Ovary (tissue), 9 donors: ENCODE measurements around the gene THTPA. TPM values are rescaled to one million over a fixed set of nuclear protein-coding genes. Genes with fewer than 3 reads are reported as not detected.
A peak's percentile ranks its signal among the peaks of the same experiment; 100 is the strongest.

Source experiments
- DNase-seq, 5 donors: peaks; one replicate each; pipeline ENCODE4 v3.0.0-alpha.2; 2019 to 2020
- H3K27ac ChIP-seq, 2 donors: fragments of 200-600 bp; one replicate each; pipeline versions ENCODE4 v1.5.1 to v1.8.0; 2019 to 2022
- H3K27me3 ChIP-seq: fragments of 200-600 bp; one replicate; pipeline ENCODE4 v1.8.0; 2022
- H3K36me3 ChIP-seq: fragments of 200-600 bp; sonication (generic); one replicate; pipeline ENCODE4 v1.5.1; 2019
- H3K4me1 ChIP-seq: one replicate; pipeline ENCODE4 v1.8.1; 2013; ENCODE audit warnings: mild to moderate bottlenecking, moderate library complexity; ENCODE audit not compliant: insufficient read depth
- H3K4me3 ChIP-seq: fragments of 200-600 bp; sonication (generic); one replicate; pipeline ENCODE4 v1.5.1; 2017
- H3K9me3 ChIP-seq, 2 donors: fragments of 200-600 bp in 1 of 2; sonication (generic) in 1 of 2; one replicate each; pipeline versions ENCODE4 v1.5.1 to v1.8.1; 2013 to 2019; ENCODE audit warnings: mild to moderate bottlenecking in 1 of 2, moderate library complexity in 1 of 2
- EP300 ChIP-seq: sonication (generic); formaldehyde crosslinking; IDR thresholded peaks from one replicate; pipeline ENCODE4 v1.6.1; 2017; ENCODE audit warnings: antibody characterized with exemption
- POLR2A ChIP-seq: fragments of 450-650 bp; IDR thresholded peaks from one replicate; pipeline ENCODE4 v1.6.1; 2017; ENCODE audit warnings: antibody characterized with exemption, mild to moderate bottlenecking, moderate library complexity
- WGBS, 3 donors: extraction: QIAGEN DNeasy Blood & Tissue Kit in 1 of 3; methylation state at CpG; one replicate each; pipeline versions ENCODE4 v1.1.5 to v1.1.7; 2013 to 2017; 5-methylcytosine and 5-hydroxymethylcytosine counted together
- intact Hi-C, 4 donors: fragments of 100-400 bp; cut with DNase I; formaldehyde crosslinking; loops; one replicate each; pipeline versions ENCODE4 v1.11.0 to v1.15.1; 2022 to 2023
- polyA plus RNA-seq, 2 donors: library from polyadenylated mRNA; stranded (reverse); fragments of 200-250 nt in 1 of 2; fragments of 350-450 nt in 1 of 2; fragmentation: Illumina TruSeq in 1 of 2; extraction: RNeasy Lipid Tissue Mini Kit (QIAGEN cat#74804) in 1 of 2; gene quantifications; one replicate each; pipeline ENCODE4 v1.2.3, GENCODE V29; 2013 to 2014
- total RNA-seq, 7 donors: library from RNA; depleted of rRNA in 2 of 7; stranded (reverse); fragments of >200 nt in 2 of 7; fragmentation: NEBNext Ultra II Directional in 3 of 7; extraction: Animal tissue kit (Norgen Biotek cat#: 25700) in 3 of 7; gene quantifications; one replicate each; pipeline versions ENCODE4 v1.1.0 to v1.2.4, GENCODE V29; 2016 to 2023
- TF ChIP-seq, protein P1 (sequence below), 3 donors: fragments of 450-650 bp in 2 of 3; fragments of 200-600 bp in 1 of 3; IDR thresholded peaks; one replicate each; pipeline versions ENCODE4 v1.5.1 to v1.8.0; 2016 to 2022; ENCODE audit warnings: antibody characterized with exemption in 3 of 3, mild to moderate bottlenecking in 1 of 3
- donor health status: DM: no; HTN: no; CAD: no; lungs with moderate emphysema.
- donor health status: DM: no; HTN: no; CAD: no.
- donor health status: Bipolar disorder and iron deficiency.
- donor health status: DM: yes; HTN: yes; CAD: no.
- donor health status: DM: no; HTN: no; CAD: no.
- donor health status: DM: yes; HTN: yes; CAD: no.

Gene THTPA
- total and polyA plus RNA-seq, 9 donors = 11.5 to 22.3 (median 19.4) TPM

DNA sequence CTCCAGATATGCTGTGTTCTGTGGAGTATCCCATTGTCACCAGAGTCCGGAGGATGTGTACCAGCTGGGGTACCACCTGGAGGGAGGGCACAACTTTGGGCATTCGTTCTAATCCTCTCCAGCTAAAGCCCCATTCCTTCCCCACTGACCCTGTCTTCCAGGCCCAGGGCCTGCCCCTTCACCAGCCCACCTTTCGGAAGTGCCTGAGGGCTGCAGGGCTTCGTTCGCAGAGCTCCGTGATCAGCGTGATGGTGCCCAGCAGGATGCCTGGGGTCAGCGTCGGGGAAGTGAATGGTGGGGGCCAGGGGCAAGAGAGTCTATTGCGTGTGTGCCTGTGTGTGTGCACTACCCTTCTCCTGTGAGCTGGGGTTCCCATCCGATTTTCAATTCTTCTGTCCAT lies 9.6 kb downstream of the THTPA start:
- 75 to 85% (median 81%) methylated on average over 11 of the region's 11 CpGs for WGBS, 3 donors
- no peak overlapping the region for H3K4me3 ChIP-seq
- intact Hi-C loops = loop anchor here in 1 of 4 donors (10.0 kb wide), 1 partner anchor 241 kb away; the partner anchor contains the start of gene PABPN1
- H3K36me3 ChIP-seq = no peaks in the 10 kb centered on the region
- H3K27ac ChIP-seq = no peak overlapping the region
- no peaks in the 10 kb centered on the region for H3K9me3 ChIP-seq
- TF ChIP-seq POLR2A (no peak), EP300 (no peak)
- TF ChIP-seq, protein P1, sequence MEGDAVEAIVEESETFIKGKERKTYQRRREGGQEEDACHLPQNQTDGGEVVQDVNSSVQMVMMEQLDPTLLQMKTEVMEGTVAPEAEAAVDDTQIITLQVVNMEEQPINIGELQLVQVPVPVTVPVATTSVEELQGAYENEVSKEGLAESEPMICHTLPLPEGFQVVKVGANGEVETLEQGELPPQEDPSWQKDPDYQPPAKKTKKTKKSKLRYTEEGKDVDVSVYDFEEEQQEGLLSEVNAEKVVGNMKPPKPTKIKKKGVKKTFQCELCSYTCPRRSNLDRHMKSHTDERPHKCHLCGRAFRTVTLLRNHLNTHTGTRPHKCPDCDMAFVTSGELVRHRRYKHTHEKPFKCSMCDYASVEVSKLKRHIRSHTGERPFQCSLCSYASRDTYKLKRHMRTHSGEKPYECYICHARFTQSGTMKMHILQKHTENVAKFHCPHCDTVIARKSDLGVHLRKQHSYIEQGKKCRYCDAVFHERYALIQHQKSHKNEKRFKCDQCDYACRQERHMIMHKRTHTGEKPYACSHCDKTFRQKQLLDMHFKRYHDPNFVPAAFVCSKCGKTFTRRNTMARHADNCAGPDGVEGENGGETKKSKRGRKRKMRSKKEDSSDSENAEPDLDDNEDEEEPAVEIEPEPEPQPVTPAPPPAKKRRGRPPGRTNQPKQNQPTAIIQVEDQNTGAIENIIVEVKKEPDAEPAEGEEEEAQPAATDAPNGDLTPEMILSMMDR (IDR thresholded peaks at IDR 0.05) = no peak
- H3K27me3 ChIP-seq = no peaks in the 10 kb centered on the region
- peak in 1 of 5 donors; percentile 34 for DNase-seq
- no peaks in the 10 kb centered on the region for H3K4me1 ChIP-seq

- H3K27me3 ChIP-seq = no peaks in the 10 kb centered on the region
- TF ChIP-seq EP300 (no peak), POLR2A (no peak)
- TF ChIP-seq, protein P1 (IDR thresholded peaks at IDR 0.05) = no peak
- DNase-seq = peak in 3 of 5 donors; percentile 36 to 41 (median 41)
- peak overlapping the region; percentile 73 for H3K4me3 ChIP-seq
- WGBS, 3 donors = 77 to 86% (median 83%) methylated on average over 10 of the region's 10 CpGs
- H3K4me1 ChIP-seq = no peaks in the 10 kb centered on the region
- intact Hi-C loops = loop anchor here in 1 of 4 donors (10.0 kb wide), 1 partner anchor 241 kb away; the partner anchor contains the start of gene PABPN1
- peak overlapping the region in 1 of 2 donors; percentile 81 for H3K27ac ChIP-seq
- H3K9me3 ChIP-seq = no peaks in the 10 kb centered on the region
- no peaks in the 10 kb centered on the region for H3K36me3 ChIP-seq
These were observed 10.2 kb downstream of the THTPA start for GRCh38 chr14:23566112-23566777.

- no peak for TF ChIP-seq POLR2A
- TF ChIP-seq, protein P1 (IDR thresholded peaks at IDR 0.05) = no peak
- no peak for TF ChIP-seq EP300
- H3K4me1 ChIP-seq = no peaks in the 10 kb centered on the region
- peak overlapping the region; percentile 75 to 81 for H3K27ac ChIP-seq
- H3K9me3 ChIP-seq = no peaks in the 10 kb centered on the region
- H3K4me3 ChIP-seq = peak overlapping the region; percentile 73
- DNase-seq = no peak
- intact Hi-C loops = loop anchor here in 1 of 4 donors (10.0 kb wide), 1 partner anchor 242 kb away; the partner anchor contains the start of gene PABPN1
- no peaks in the 10 kb centered on the region for H3K27me3 ChIP-seq
- no peaks in the 10 kb centered on the region for H3K36me3 ChIP-seq
- 4 to 9% (median 6%) methylated on average over 5 of the region's 5 CpGs for WGBS, 3 donors
These were observed 10.7 kb downstream of the THTPA start for GRCh38 chr14:23566778-23567185.

DNA sequence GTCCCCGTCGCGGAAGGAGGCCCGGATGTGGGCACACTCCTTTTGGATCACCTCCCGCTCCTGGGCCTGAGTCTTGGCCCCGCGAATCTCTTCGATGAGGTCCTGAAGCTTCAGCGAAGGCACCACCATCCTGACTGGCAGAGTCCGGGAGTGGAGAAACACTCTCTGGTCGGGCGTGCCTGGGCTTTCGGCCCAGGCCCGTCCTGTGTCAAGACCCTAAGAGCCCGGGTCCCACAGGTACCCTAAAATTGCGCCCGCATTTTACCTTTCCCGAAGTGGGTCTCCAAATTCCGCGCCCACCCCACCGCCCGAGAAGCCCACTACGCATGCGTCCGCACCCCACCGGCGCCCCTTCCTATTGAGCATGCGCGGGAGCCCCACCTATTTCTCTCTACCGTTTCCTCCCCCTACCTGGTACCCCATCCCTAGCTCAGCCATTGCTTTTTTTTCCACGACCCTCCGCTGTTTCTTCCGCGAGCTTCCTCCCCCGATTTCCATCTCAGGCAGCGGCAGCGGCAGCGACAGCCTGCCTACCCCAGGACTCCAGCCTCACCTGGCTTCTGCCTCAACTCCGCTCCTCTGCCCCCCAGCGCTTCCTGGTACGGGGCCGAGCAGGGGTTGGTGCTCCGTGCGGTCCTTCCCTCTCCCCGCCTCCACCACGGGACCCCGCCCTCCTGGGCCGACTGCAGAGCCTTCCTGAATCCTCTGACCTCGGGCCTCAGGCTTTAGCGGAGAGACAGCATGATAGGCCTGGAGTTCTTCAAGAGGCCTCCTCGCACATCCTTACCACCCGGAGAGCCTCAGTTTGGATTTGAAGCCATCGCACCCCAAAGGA lies 11.3 kb downstream of the THTPA start, which contains the start of gene AP1G2:
Gene AP1G2 (minus strand): TSS at position 606 of the 835 bp plus-strand sequence. CDS start 477 bp downstream, at position 129.
- DNase-seq = peak; percentile 92 to 95 (median 92)
- no peaks in the 10 kb centered on the region for H3K9me3 ChIP-seq
- H3K4me1 ChIP-seq = no peaks in the 10 kb centered on the region
- no peaks in the 10 kb centered on the region for H3K36me3 ChIP-seq
- no peaks in the 10 kb centered on the region for H3K27me3 ChIP-seq
- intact Hi-C loops = loop anchor here in 1 of 4 donors (10.0 kb wide), 1 partner anchor 243 kb away; the partner anchor contains the start of gene PABPN1
- 1 to 2% (median 1%) methylated on average over 51 to 53 of the region's 53 CpGs for WGBS, 3 donors
- H3K4me3 ChIP-seq = peak within 1 kb of the TSS; percentile 73
- peak within 1 kb of the TSS; percentile 75 to 81 for H3K27ac ChIP-seq
- TF ChIP-seq POLR2A (peak; percentile 63), EP300 (no peak)
